HG02678 (cell line): ENCODE results near the gene CISTR.
"Not testable (repeated sequence)": the region's sequence is repeated elsewhere in the genome, so short reads cannot be mapped to it uniquely, and the experiment has no call there.

ENCODE experiments used
- ATAC-seq: cut with Tn5 transposase; IDR thresholded peaks from one replicate; pipeline ENCODE4 v1.9.1; 2021; ENCODE audit warnings: mild to moderate bottlenecking, moderate library complexity; ENCODE audit not compliant: unreplicated experiment

CISTR gene

GRCh38 chr12:53764615-53765014 is 12.8 kb upstream of the CISTR start:
- no peak for ATAC-seq

- not testable (repeated sequence) for ATAC-seq
Measured at GRCh38 chr12:53762793-53763192, 11.0 kb upstream of the CISTR start.

GRCh38 chr12:53761306-53761705 is 9.5 kb upstream of the CISTR start:
- ATAC-seq: no peak

GRCh38 chr12:53759261-53759660 is 7.5 kb upstream of the CISTR start:
- no peak for ATAC-seq

- ATAC-seq: no peak
Measured at GRCh38 chr12:53758730-53759103, 6.9 kb upstream of the CISTR start.

GRCh38 chr12:53758081-53758729 is 6.4 kb upstream of the CISTR start:
- no peak for ATAC-seq

GRCh38 chr12:53757101-53757770 is 5.5 kb upstream of the CISTR start:
- peak; percentile 57 for ATAC-seq

GRCh38 chr12:53756300-53757100 is 4.7 kb upstream of the CISTR start:
- ATAC-seq: no peak

GRCh38 chr12:53755893-53756292 is 4.1 kb upstream of the CISTR start:
- no peak for ATAC-seq

- ATAC-seq: no peak
Measured at GRCh38 chr12:53755451-53755891, 3.7 kb upstream of the CISTR start.

- ATAC-seq: no peak
Measured at GRCh38 chr12:53754633-53755264, 3.0 kb upstream of the CISTR start.

GRCh38 chr12:53754188-53754585 is 2.4 kb upstream of the CISTR start:
- no peak for ATAC-seq

- no peak for ATAC-seq
Measured at GRCh38 chr12:53752621-53753020, 842 bp upstream of the CISTR start.

GRCh38 chr12:53752192-53752601 is 418 bp upstream of the CISTR start:
- ATAC-seq: no peak

GRCh38 chr12:53750812-53751335 is 905 bp downstream of the CISTR start:
- ATAC-seq: peak; percentile 32

GRCh38 chr12:53749986-53750811 is 1.6 kb downstream of the CISTR start:
- ATAC-seq: no peak

GRCh38 chr12:53748072-53748840 is 3.5 kb downstream of the CISTR start:
- ATAC-seq: no peak

- no peak for ATAC-seq
Measured at GRCh38 chr12:53747095-53747494, 4.7 kb downstream of the CISTR start.

GRCh38 chr12:53746592-53747092 is 5.1 kb downstream of the CISTR start:
- no peak for ATAC-seq
